CD4-positive, alpha-beta memory T cell (primary cell): ENCODE results near the gene VWA2. TPM values are rescaled to one million over a fixed set of nuclear protein-coding genes. Genes with fewer than 3 reads are reported as not detected.

ENCODE experiments used
- CTCF ChIA-PET: fragments of 350-600 bp; sonication (Branson Sonifier 250); formaldehyde crosslinking; loops from one replicate; lab custom pipeline; 2021; ENCODE audit warnings: inconsistent platforms; ENCODE audit not compliant: partially characterized antibody; lab: Charles Lee
- POLR2A ChIA-PET: fragments of 350-600 bp; sonication (Branson Sonifier 250); formaldehyde crosslinking; loops from one replicate; lab custom pipeline; 2021; ENCODE audit not compliant: partially characterized antibody; lab: Charles Lee
- DNase-seq, 5 donors: peaks; one replicate each; pipeline versions ENCODE4 v3.0.0 to v3.0.0-alpha.2; 2020 to 2022; ENCODE audit warnings: mixed read lengths in 1 of 5
- H3K27ac ChIP-seq: one replicate; pipeline ENCODE4 v1.7.0; 2013; ENCODE audit warnings: low read depth, low read length
- H3K27me3 ChIP-seq: 2 replicates; pipeline ENCODE4 v1.7.0; 2013; ENCODE audit warnings: mild to moderate bottlenecking, low read length, moderate library complexity; ENCODE audit not compliant: insufficient read depth
- H3K36me3 ChIP-seq: 2 replicates; pipeline ENCODE4 v1.7.0; 2013; ENCODE audit warnings: mild to moderate bottlenecking, low read length, moderate library complexity; ENCODE audit not compliant: insufficient read depth
- H3K4me1 ChIP-seq: 2 replicates; pipeline ENCODE4 v1.7.0; 2013; ENCODE audit warnings: mild to moderate bottlenecking, low read length, moderate library complexity; ENCODE audit not compliant: insufficient read depth
- H3K4me3 ChIP-seq, 2 donors: one replicate each; pipeline ENCODE4 v1.7.0; 2013; ENCODE audit warnings: low read length in 2 of 2, mild to moderate bottlenecking in 1 of 2
- H3K9me3 ChIP-seq, 2 donors: one replicate each; pipeline ENCODE4 v1.7.0; 2013; ENCODE audit warnings: low read length in 2 of 2, control low read depth in 1 of 2; ENCODE audit not compliant: control insufficient read depth in 1 of 2
- H3K27ac Mint-ChIP-seq, 7 donors: one replicate each; pipeline ENCODE4 v1.8.0; 2020 to 2021; ENCODE audit warnings: mixed read lengths in 7 of 7, mild to moderate bottlenecking in 6 of 7, inconsistent platforms in 3 of 7, moderate library complexity in 3 of 7
- H3K27me3 Mint-ChIP-seq, 2 donors: one replicate each; pipeline ENCODE4 v1.8.0; 2020 to 2021; ENCODE audit warnings: mixed read lengths in 2 of 2
- H3K36me3 Mint-ChIP-seq, 2 donors: one replicate each; pipeline ENCODE4 v1.8.0; 2020 to 2021; ENCODE audit warnings: mixed read lengths in 2 of 2, inconsistent platforms in 1 of 2, mild to moderate bottlenecking in 1 of 2
- H3K4me1 Mint-ChIP-seq, 4 donors: one replicate each; pipeline ENCODE4 v1.8.0; 2020 to 2021; ENCODE audit warnings: mixed read lengths in 4 of 4, mild to moderate bottlenecking in 1 of 4
- H3K4me3 Mint-ChIP-seq, 8 donors: one replicate each; pipeline ENCODE4 v1.8.0; 2020 to 2021; ENCODE audit warnings: mixed read lengths in 8 of 8, mild to moderate bottlenecking in 7 of 8, moderate library complexity in 6 of 8, inconsistent platforms in 3 of 8
- H3K9me3 Mint-ChIP-seq, 8 donors: one replicate each; pipeline ENCODE4 v1.8.0; 2020 to 2021; ENCODE audit warnings: mixed read lengths in 8 of 8, mild to moderate bottlenecking in 5 of 8, inconsistent platforms in 3 of 8, moderate library complexity in 1 of 8
- intact Hi-C: fragments of 100-400 bp; cut with micrococcal nuclease; formaldehyde crosslinking; loops from one replicate; pipeline ENCODE4 v1.15.1; 2023
- polyA plus RNA-seq, 2 donors: library from polyadenylated mRNA; unstranded; fragments of 300-500 nt; fragmentation: Illumina TruSeq; gene quantifications; one replicate each; pipeline ENCODE4 v1.2.3, GENCODE V29; 2021
- total RNA-seq, 2 experiments: library from RNA; stranded (reverse); gene quantifications; one replicate each; pipeline ENCODE4 v1.2.3, GENCODE V29; 2021

Gene VWA2
- total and polyA plus RNA-seq, 4 experiments from 2014 or later, result not detected

GRCh38 chr10:114281006-114281405, 42.0 kb downstream of the VWA2 start:
- ChIA-PET CTCF (interaction anchor here (1.8 kb wide), 1 partner anchor 23 kb away, joined by 5 read pairs; no protein-coding TSS in a partner anchor), POLR2A (no interaction called here)
- intact Hi-C loops, result no loop called here
- peaks cover 3 to 8% of the 10 kb centered on the region in 2 donors for H3K27me3 Mint-ChIP-seq
- Histone ChIP-seq H3K4me1 (no peaks in the 10 kb centered on the region), H3K9me3 (no peaks in the 10 kb centered on the region), H3K36me3 (no peaks in the 10 kb centered on the region), H3K4me3 (no peak overlapping the region), H3K27ac (no peak overlapping the region), H3K27me3 (no peaks in the 10 kb centered on the region)
- H3K4me3 Mint-ChIP-seq, result no peak overlapping the region
- no peak for DNase-seq
- no peaks in the 10 kb centered on the region for H3K36me3 Mint-ChIP-seq
- H3K9me3 Mint-ChIP-seq, result peaks cover 0 to 2% (median 0%) of the 10 kb centered on the region in 8 donors
- H3K4me1 Mint-ChIP-seq, result no peaks in the 10 kb centered on the region
- H3K27ac Mint-ChIP-seq, result peak overlapping the region in 1 of 7 donors; percentile 9

DNA sequence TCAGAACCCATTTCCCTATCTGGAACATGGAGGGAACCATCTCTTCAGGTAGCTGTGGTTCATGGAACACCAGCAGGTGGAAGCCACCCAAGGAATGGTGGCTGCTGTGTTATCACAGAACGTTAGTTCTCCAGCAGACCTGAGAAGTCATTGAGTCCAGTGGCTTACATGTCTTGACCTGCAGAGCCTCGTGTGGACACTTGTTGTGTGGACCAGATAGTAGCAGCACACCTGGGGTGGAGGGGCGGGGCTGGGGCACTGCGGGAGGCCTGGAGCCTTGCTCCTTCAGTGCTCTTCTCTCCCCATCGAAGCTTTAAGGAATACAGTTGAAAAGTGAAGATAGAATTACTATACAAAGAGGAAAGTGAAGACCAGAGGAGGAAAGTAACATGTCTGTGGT, 42.4 kb downstream of the VWA2 start:
- Mint-ChIP-seq H3K27me3 (peaks cover 3 to 8% of the 10 kb centered on the region in 2 donors), H3K9me3 (peaks cover 0 to 2% (median 0%) of the 10 kb centered on the region in 8 donors), H3K36me3 (no peaks in the 10 kb centered on the region), H3K4me1 (no peaks in the 10 kb centered on the region), H3K27ac (no peak overlapping the region), H3K4me3 (no peak overlapping the region)
- H3K27ac ChIP-seq, result no peak overlapping the region
- no peaks in the 10 kb centered on the region for H3K4me1 ChIP-seq
- no peaks in the 10 kb centered on the region for H3K36me3 ChIP-seq
- no peak for DNase-seq
- CTCF ChIA-PET, result interaction anchor here (1.8 kb wide), 1 partner anchor 23 kb away, joined by 5 read pairs; no protein-coding TSS in a partner anchor
- H3K9me3 ChIP-seq, result no peaks in the 10 kb centered on the region
- no peak overlapping the region for H3K4me3 ChIP-seq
- no peaks in the 10 kb centered on the region for H3K27me3 ChIP-seq
- POLR2A ChIA-PET, result no interaction called here
- intact Hi-C loops, result no loop called here

GRCh38 chr10:114282526-114282925, 43.5 kb downstream of the VWA2 start:
- DNase-seq, result no peak
- no peaks in the 10 kb centered on the region for H3K9me3 Mint-ChIP-seq
- H3K4me3 Mint-ChIP-seq, result no peak overlapping the region
- Histone ChIP-seq H3K4me3 (no peak overlapping the region), H3K27me3 (no peaks in the 10 kb centered on the region), H3K9me3 (no peaks in the 10 kb centered on the region), H3K4me1 (no peaks in the 10 kb centered on the region), H3K27ac (no peak overlapping the region), H3K36me3 (no peaks in the 10 kb centered on the region)
- peaks cover 3 to 6% of the 10 kb centered on the region in 2 donors for H3K27me3 Mint-ChIP-seq
- ChIA-PET POLR2A (no interaction called here), CTCF (interaction anchor here (1.8 kb wide), 1 partner anchor 22 kb away, joined by 5 read pairs; no protein-coding TSS in a partner anchor)
- H3K36me3 Mint-ChIP-seq, result no peaks in the 10 kb centered on the region
- H3K27ac Mint-ChIP-seq, result peak overlapping the region in 1 of 7 donors; percentile 25
- intact Hi-C loops, result no loop called here
- H3K4me1 Mint-ChIP-seq, result no peaks in the 10 kb centered on the region

GRCh38 chr10:114283091-114283490, 44.0 kb downstream of the VWA2 start:
- no peak overlapping the region for H3K27ac Mint-ChIP-seq
- H3K27ac ChIP-seq, result no peak overlapping the region

GRCh38 chr10:114283535-114284234, 44.6 kb downstream of the VWA2 start:
- no peak for DNase-seq
- H3K27me3 ChIP-seq, result no peaks in the 10 kb centered on the region
- ChIA-PET POLR2A (no interaction called here), CTCF (no interaction called here)
- H3K4me3 ChIP-seq, result no peak overlapping the region
- Mint-ChIP-seq H3K27me3 (peaks cover 0 to 2% of the 10 kb centered on the region in 2 donors), H3K4me3 (no peak overlapping the region), H3K9me3 (peaks cover 0 to 1% (median 0%) of the 10 kb centered on the region in 8 donors), H3K27ac (no peak overlapping the region), H3K36me3 (no peaks in the 10 kb centered on the region), H3K4me1 (no peaks in the 10 kb centered on the region)
- H3K27ac ChIP-seq, result no peak overlapping the region
- intact Hi-C loops, result no loop called here
- H3K4me1 ChIP-seq, result no peaks in the 10 kb centered on the region
- no peaks in the 10 kb centered on the region for H3K36me3 ChIP-seq
- no peaks in the 10 kb centered on the region for H3K9me3 ChIP-seq

More at GRCh38 chr10:114283091-114283490, 44.0 kb downstream of the VWA2 start:
- CTCF ChIA-PET, result no interaction called here
- peaks cover 3 to 5% of the 10 kb centered on the region in 2 donors for H3K27me3 Mint-ChIP-seq
- Histone ChIP-seq H3K4me1 (no peaks in the 10 kb centered on the region), H3K36me3 (no peaks in the 10 kb centered on the region), H3K9me3 (no peaks in the 10 kb centered on the region), H3K27me3 (no peaks in the 10 kb centered on the region), H3K4me3 (no peak overlapping the region)
- POLR2A ChIA-PET, result no interaction called here
- H3K9me3 Mint-ChIP-seq, result peaks cover 0 to under 1% (median 0%) of the 10 kb centered on the region in 8 donors
- no peak overlapping the region for H3K4me3 Mint-ChIP-seq
- intact Hi-C loops, result no loop called here
- no peak for DNase-seq
- H3K36me3 Mint-ChIP-seq, result no peaks in the 10 kb centered on the region
- no peaks in the 10 kb centered on the region for H3K4me1 Mint-ChIP-seq

GRCh38 chr10:114284346-114285071, 45.5 kb downstream of the VWA2 start:
- Mint-ChIP-seq H3K4me1 (no peaks in the 10 kb centered on the region), H3K36me3 (no peaks in the 10 kb centered on the region), H3K27me3 (peaks cover 0 to 2% of the 10 kb centered on the region in 2 donors), H3K9me3 (peaks cover 0 to 1% (median 0%) of the 10 kb centered on the region in 8 donors), H3K27ac (no peak overlapping the region), H3K4me3 (no peak overlapping the region)
- Histone ChIP-seq H3K4me1 (no peaks in the 10 kb centered on the region), H3K9me3 (no peaks in the 10 kb centered on the region), H3K27ac (no peak overlapping the region), H3K36me3 (no peaks in the 10 kb centered on the region), H3K4me3 (no peak overlapping the region), H3K27me3 (no peaks in the 10 kb centered on the region)
- DNase-seq, result no peak
- ChIA-PET CTCF (no interaction called here), POLR2A (no interaction called here)
- intact Hi-C loops, result no loop called here

GRCh38 chr10:114285961-114286441, 46.9 kb downstream of the VWA2 start:
- no peaks in the 10 kb centered on the region for H3K9me3 ChIP-seq
- no peaks in the 10 kb centered on the region for H3K4me1 ChIP-seq
- H3K27me3 ChIP-seq, result no peaks in the 10 kb centered on the region
- no peaks in the 10 kb centered on the region for H3K4me1 Mint-ChIP-seq
- CTCF ChIA-PET, result no interaction called here
- H3K27me3 Mint-ChIP-seq, result peaks cover 0 to 2% of the 10 kb centered on the region in 2 donors
- POLR2A ChIA-PET, result no interaction called here
- H3K36me3 Mint-ChIP-seq, result no peaks in the 10 kb centered on the region
- H3K9me3 Mint-ChIP-seq, result peaks cover 0 to 1% (median 0%) of the 10 kb centered on the region in 8 donors
- DNase-seq, result no peak
- H3K4me3 Mint-ChIP-seq, result no peak overlapping the region
- no peak overlapping the region for H3K27ac Mint-ChIP-seq
- intact Hi-C loops, result no loop called here
- H3K27ac ChIP-seq, result no peak overlapping the region
- no peaks in the 10 kb centered on the region for H3K36me3 ChIP-seq
- H3K4me3 ChIP-seq, result no peak overlapping the region
